Measurements from ENCODE around the gene KDM2B.

Gene KDM2B

DNA sequence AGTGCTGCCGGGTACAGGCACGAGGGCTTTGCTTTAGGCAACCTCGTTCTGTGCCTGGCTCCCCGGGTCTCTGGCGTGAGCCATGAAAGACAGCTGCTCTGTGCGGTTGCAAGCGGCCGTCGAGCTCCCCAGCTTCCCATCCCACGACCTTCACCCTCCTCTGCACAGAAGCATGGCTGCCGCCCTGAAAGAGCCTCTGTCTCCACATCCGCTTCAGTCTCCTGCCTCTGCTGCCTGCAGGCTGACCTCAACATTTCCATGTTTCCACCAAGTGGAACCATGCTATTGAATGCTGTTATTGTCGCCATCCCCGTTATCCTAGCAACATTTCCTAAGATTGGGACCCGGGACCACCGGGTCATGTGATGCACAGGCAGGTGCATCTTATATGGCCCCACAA lies 57.1 kb downstream of the KDM2B start:
- Histone ChIP-seq H3K9me2 (replicated peaks; ENCODE audit: insufficient read depth, low read length) (no peaks in the 10 kb centered on the region), H4K20me1 (ENCODE audit: insufficient read depth, low read length) (no peaks in the 10 kb centered on the region), H3K4me3 (ENCODE audit: low read length) (no peak overlapping the region), H3K27ac (ENCODE audit: low read length) (no peak overlapping the region), H2AFZ (ENCODE audit: low read length) (no peak overlapping the region), H3K9me3 (replicated peaks; ENCODE audit: insufficient read depth, low read length) (no peaks in the 10 kb centered on the region), H3K4me1 (ENCODE audit: low read length) (no peaks in the 10 kb centered on the region), H3K9ac (ENCODE audit: low read length) (no peak overlapping the region), H3K4me2 (ENCODE audit: low read depth, low read length) (no peak overlapping the region), H3K36me3 (replicated peaks; ENCODE audit: insufficient read depth, low read length) (no peaks in the 10 kb centered on the region), H3K27me3 (replicated peaks; ENCODE audit: insufficient read depth, low read length) (no peaks in the 10 kb centered on the region), H3F3A (ENCODE audit: insufficient read depth, low read length) (no peaks in the 10 kb centered on the region), H3K79me2 (ENCODE audit: low read length) (no peaks in the 10 kb centered on the region)
- TF ChIP-seq CTCF (IDR thresholded peaks at IDR 0.05; ENCODE audit: low read length) (no peak), EZH2phosphoT487 (IDR thresholded peaks at IDR 0.05; ENCODE audit: low read length) (no peak), EZH2 (optimal IDR thresholded peaks at IDR 0.05; ENCODE audit: low read depth, low read length) (no peak)
- no peak for DNase-seq

DNA sequence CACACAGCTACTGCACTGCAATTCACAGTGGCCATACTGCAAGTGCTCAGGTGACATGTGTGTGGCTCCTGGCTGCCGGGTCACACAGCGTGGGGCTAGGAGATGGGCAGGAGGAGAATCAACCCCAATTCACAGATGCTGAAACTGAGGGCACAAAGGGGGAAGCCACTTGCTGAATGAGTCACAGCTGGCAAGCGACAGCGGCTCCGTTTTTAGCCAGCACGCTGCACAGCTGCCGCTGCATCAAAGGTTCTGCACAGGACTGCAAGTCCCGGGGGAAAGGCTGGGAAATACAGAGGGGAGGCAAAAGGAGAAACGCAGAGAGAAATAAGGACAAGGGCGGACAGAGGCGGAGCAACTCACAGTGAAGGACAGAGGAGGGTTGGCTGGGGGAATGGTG lies 57.9 kb downstream of the KDM2B start:
- no peaks in the 10 kb centered on the region for H3K4me1 ChIP-seq (ENCODE audit: low read length)
- H3K36me3 ChIP-seq (replicated peaks; ENCODE audit: insufficient read depth, low read length): no peaks in the 10 kb centered on the region
- H3K9me2 ChIP-seq (replicated peaks; ENCODE audit: insufficient read depth, low read length): no peaks in the 10 kb centered on the region
- H3K27ac ChIP-seq (ENCODE audit: low read length): no peak overlapping the region
- no peaks in the 10 kb centered on the region for H3K9me3 ChIP-seq (replicated peaks; ENCODE audit: insufficient read depth, low read length)
- no peaks in the 10 kb centered on the region for H3F3A ChIP-seq (ENCODE audit: insufficient read depth, low read length)
- no peak overlapping the region for H3K4me2 ChIP-seq (ENCODE audit: low read depth, low read length)
- H3K27me3 ChIP-seq (replicated peaks; ENCODE audit: insufficient read depth, low read length): no peaks in the 10 kb centered on the region
- no peak overlapping the region for H3K4me3 ChIP-seq (ENCODE audit: low read length)
- no peak for DNase-seq
- no peaks in the 10 kb centered on the region for H3K79me2 ChIP-seq (ENCODE audit: low read length)
- H2AFZ ChIP-seq (ENCODE audit: low read length): no peak overlapping the region
- no peak overlapping the region for H3K9ac ChIP-seq (ENCODE audit: low read length)
- TF ChIP-seq EZH2 (optimal IDR thresholded peaks at IDR 0.05; ENCODE audit: low read depth, low read length): no peak
- no peak for TF ChIP-seq EZH2phosphoT487 (IDR thresholded peaks at IDR 0.05; ENCODE audit: low read length)
- TF ChIP-seq CTCF (IDR thresholded peaks at IDR 0.05; ENCODE audit: low read length): no peak
- no peaks in the 10 kb centered on the region for H4K20me1 ChIP-seq (ENCODE audit: insufficient read depth, low read length)

DNA sequence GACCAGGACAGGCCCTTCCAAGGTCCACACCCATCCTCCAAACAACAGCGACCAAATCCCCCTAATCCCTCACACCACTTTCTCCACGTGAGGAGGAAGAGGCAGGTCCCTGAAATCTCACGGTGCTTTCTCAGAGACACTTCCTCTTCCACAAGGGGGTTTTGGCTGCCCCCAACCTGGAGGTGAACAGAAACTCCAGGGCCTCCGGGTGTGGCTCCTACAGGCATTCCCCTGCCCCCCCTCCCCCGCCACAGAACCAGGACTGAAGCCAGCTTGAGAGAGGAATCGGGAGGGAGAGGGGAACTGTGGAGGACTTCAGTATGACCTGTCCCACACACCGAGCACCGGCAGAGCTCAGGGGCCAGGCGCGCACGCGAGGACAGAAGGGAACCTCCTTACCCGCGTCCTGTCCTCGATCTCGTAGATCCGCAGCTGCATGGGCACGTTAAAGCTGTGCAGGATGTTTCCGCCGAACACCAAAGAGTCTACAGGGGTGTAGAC lies 60.2 kb downstream of the KDM2B start:
- H3K4me3 ChIP-seq (ENCODE audit: low read length): no peak overlapping the region
- no peaks in the 10 kb centered on the region for H4K20me1 ChIP-seq (ENCODE audit: insufficient read depth, low read length)
- H3K27ac ChIP-seq (ENCODE audit: low read length): no peak overlapping the region
- H3K9ac ChIP-seq (ENCODE audit: low read length): no peak overlapping the region
- no peak overlapping the region for H3K4me2 ChIP-seq (ENCODE audit: low read depth, low read length)
- H3K36me3 ChIP-seq (replicated peaks; ENCODE audit: insufficient read depth, low read length): no peaks in the 10 kb centered on the region
- no peak overlapping the region for H2AFZ ChIP-seq (ENCODE audit: low read length)
- H3K27me3 ChIP-seq (replicated peaks; ENCODE audit: insufficient read depth, low read length): no peaks in the 10 kb centered on the region
- DNase-seq: no peak
- no peaks in the 10 kb centered on the region for H3K9me2 ChIP-seq (replicated peaks; ENCODE audit: insufficient read depth, low read length)
- TF ChIP-seq CTCF (IDR thresholded peaks at IDR 0.05; ENCODE audit: low read length) (no peak), EZH2phosphoT487 (IDR thresholded peaks at IDR 0.05; ENCODE audit: low read length) (no peak), EZH2 (optimal IDR thresholded peaks at IDR 0.05; ENCODE audit: low read depth, low read length) (no peak)
- H3K79me2 ChIP-seq (ENCODE audit: low read length): no peaks in the 10 kb centered on the region
- no peaks in the 10 kb centered on the region for H3K4me1 ChIP-seq (ENCODE audit: low read length)
- no peaks in the 10 kb centered on the region for H3K9me3 ChIP-seq (replicated peaks; ENCODE audit: insufficient read depth, low read length)
- no peaks in the 10 kb centered on the region for H3F3A ChIP-seq (ENCODE audit: insufficient read depth, low read length)

All from MM.1S (cell line).